ENCODE data around the gene METTL16. TPM values are rescaled to one million over a fixed set of nuclear protein-coding genes. Genes with fewer than 3 reads are reported as not detected.
A peak's percentile ranks its signal among the peaks of the same experiment; 100 is the strongest.

Gene METTL16
- total RNA-seq, 1 donor = 14.8 TPM

DNA sequence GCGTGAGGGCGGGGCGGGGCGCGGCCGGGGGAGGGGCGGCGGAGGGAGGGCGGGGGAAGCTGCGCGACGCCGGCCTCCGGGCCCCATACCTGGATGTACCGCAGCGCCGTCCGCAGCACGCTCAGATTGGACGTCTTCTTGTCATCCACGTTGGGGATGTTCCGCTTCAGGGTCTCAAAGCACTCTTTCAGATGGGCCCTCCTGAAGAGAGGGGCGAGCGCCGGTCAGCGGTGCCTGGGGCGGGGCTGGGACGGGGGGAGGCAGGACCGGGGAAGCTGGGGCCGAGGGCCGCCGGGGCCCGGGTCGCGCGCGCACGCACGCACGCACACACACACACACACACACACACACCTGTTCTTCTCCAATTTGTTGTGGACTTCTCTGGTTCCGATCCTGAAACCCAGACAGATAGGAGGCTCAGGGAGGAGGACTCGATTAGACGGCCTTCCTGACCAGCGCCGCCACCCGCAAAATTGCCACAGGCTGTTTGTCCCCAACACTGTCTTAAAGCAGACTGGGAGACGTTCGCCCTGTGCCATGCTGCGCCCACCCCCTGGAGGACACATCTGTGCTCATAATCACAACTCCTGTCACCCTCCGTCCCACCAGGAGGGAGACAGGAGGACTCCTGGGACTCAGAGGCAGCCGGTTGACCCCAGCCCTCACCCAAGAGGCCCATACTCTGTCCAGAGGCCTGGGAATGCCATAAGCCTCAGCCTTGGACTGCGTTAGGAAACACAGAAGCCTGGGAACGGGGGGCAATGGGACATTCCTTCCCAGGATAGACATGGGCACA lies 117.5 kb downstream of the METTL16 start:
- H3K79me2 ChIP-seq (ENCODE audit: insufficient read depth, low read length) = peaks cover 77% of the 10 kb centered on the region
- H4K20me1 ChIP-seq (ENCODE audit: insufficient read depth, low read length) = peaks cover 20% of the 10 kb centered on the region
- peak overlapping the region; percentile 45 for H3K4me3 ChIP-seq (ENCODE audit: insufficient read depth, low read length)
- peaks cover 54% of the 10 kb centered on the region for H3K4me1 ChIP-seq (ENCODE audit: insufficient read depth, low read length)
- no peak overlapping the region for H3K4me2 ChIP-seq (ENCODE audit: insufficient read depth, low read length)
- H3K36me3 ChIP-seq (ENCODE audit: insufficient read depth, low read length) = peaks cover 10% of the 10 kb centered on the region
- no peaks in the 10 kb centered on the region for H3K9me3 ChIP-seq (ENCODE audit: low read depth, low read length)
- DNase-seq (ENCODE audit: insufficient read length, low spot score, missing footprints) = peak; percentile 27
- H3K27ac ChIP-seq (ENCODE audit: low read depth, low read length) = peak overlapping the region; percentile 99
- TF ChIP-seq, protein P1, sequence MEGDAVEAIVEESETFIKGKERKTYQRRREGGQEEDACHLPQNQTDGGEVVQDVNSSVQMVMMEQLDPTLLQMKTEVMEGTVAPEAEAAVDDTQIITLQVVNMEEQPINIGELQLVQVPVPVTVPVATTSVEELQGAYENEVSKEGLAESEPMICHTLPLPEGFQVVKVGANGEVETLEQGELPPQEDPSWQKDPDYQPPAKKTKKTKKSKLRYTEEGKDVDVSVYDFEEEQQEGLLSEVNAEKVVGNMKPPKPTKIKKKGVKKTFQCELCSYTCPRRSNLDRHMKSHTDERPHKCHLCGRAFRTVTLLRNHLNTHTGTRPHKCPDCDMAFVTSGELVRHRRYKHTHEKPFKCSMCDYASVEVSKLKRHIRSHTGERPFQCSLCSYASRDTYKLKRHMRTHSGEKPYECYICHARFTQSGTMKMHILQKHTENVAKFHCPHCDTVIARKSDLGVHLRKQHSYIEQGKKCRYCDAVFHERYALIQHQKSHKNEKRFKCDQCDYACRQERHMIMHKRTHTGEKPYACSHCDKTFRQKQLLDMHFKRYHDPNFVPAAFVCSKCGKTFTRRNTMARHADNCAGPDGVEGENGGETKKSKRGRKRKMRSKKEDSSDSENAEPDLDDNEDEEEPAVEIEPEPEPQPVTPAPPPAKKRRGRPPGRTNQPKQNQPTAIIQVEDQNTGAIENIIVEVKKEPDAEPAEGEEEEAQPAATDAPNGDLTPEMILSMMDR (IDR thresholded peaks at IDR 0.05; ENCODE audit: extremely low read depth, low read depth, low read length) = no peak
- no peaks in the 10 kb centered on the region for H3K27me3 ChIP-seq (ENCODE audit: insufficient read depth, low read length)
- H2AFZ ChIP-seq (ENCODE audit: low read length) = no peak overlapping the region

DNA sequence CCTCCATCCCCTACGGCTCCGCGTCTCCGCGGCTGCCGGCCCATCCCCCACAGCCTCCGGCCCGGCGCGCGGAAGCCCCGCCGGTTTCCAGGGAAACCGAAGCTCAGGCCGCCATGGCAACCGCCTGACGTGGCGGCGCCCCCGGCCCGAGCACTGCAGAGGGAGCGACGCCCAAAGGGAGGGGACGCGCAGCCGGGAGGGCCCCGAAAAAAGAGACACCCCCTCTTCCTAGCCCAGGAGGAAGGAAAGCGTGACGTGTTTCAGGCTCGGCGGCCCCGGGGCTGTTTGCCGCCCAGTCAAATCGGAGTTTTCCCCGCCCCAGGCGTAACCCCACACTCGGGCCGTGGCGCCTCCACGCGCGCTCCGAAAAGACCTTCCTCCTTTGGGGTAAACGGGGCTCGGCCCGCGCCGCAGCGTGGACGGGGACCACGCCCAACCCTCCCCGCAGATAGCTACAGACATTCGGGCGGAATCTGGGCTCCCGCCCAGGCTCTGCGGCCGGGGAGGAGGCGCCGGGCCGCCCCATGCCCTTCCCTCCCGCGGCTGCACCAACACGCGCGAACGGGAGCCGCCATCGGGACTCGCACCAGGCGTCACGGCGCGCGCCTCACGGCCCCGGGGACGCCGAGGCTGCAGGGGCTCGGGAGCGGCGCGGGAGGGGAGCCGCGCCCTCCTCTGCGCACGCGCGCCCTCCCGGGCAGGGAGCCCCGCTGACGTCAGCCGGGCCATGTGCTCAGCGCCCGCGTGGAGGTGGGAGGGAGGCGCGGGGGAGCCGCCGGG lies 118.3 kb downstream of the METTL16 start:
- Histone ChIP-seq H3K79me2 (ENCODE audit: insufficient read depth, low read length) (peaks cover 76% of the 10 kb centered on the region), H4K20me1 (ENCODE audit: insufficient read depth, low read length) (peaks cover 20% of the 10 kb centered on the region)
- TF ChIP-seq, protein P1 (IDR thresholded peaks at IDR 0.05; ENCODE audit: extremely low read depth, low read depth, low read length) = no peak

DNA sequence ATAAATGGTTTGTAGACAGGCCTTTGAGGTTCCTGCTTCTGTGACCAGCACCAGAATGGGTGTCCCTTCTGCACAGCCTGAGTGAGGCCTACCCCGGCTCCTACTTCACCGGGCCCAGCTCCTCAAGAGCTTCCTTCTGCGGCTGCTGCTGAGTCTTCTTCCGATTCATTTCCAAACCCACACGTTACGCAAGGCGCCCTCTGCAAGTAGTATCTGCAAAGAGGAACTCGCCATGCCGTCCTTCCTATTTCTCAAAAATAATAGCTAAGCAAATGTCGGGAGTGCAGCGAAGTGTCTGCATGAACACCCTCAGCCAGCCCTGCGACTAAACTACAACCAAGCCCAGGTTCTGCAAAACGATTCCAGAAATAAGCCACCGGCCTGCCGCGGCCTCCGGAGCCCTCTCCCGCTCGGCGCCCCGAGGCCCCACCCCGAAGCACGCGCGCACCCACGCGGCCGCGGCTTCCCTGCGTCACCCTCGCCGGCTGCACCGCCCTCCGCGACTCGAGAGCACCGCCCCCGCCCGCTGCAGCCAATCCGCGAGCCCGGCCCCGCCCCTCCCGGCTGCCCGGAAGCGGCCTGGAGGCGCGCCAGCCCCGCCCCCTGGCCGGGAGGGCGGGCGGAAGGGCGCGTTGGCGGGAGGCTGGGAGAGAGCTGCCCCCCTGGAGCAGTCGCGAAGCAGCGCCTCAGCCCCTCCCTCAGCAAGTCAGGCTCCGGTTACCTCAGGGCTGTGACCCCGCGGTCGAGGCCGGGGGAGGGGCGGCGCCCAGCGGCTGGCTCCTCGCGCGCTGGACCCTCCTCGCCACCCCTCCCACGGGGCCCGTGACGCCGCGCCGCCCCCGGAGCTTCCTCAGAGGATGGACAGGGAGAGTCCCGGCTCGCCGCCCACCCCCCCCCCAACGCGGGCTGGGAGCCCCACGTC lies 119.2 kb downstream of the METTL16 start:
- H3K27ac ChIP-seq (ENCODE audit: low read depth, low read length) = peak overlapping the region; percentile 99
- peak overlapping the region; percentile 86 for H3K4me3 ChIP-seq (ENCODE audit: insufficient read depth, low read length)
- peaks cover 75% of the 10 kb centered on the region for H3K79me2 ChIP-seq (ENCODE audit: insufficient read depth, low read length)
- peaks cover 16% of the 10 kb centered on the region for H3K36me3 ChIP-seq (ENCODE audit: insufficient read depth, low read length)
- no peak overlapping the region for H2AFZ ChIP-seq (ENCODE audit: low read length)
- H3K4me2 ChIP-seq (ENCODE audit: insufficient read depth, low read length) = peak overlapping the region; percentile 94
- no peaks in the 10 kb centered on the region for H3K9me3 ChIP-seq (ENCODE audit: low read depth, low read length)
- no peaks in the 10 kb centered on the region for H3K27me3 ChIP-seq (ENCODE audit: insufficient read depth, low read length)
- peaks cover 40% of the 10 kb centered on the region for H3K4me1 ChIP-seq (ENCODE audit: insufficient read depth, low read length)
- TF ChIP-seq, protein P1 (IDR thresholded peaks at IDR 0.05; ENCODE audit: extremely low read depth, low read depth, low read length) = no peak
- DNase-seq (ENCODE audit: insufficient read length, low spot score, missing footprints) = peak; percentile 99
- peaks cover 27% of the 10 kb centered on the region for H4K20me1 ChIP-seq (ENCODE audit: insufficient read depth, low read length)

More for the DNA sequence above, 118.3 kb downstream of the METTL16 start:
- Histone ChIP-seq H3K9me3 (ENCODE audit: low read depth, low read length) (no peaks in the 10 kb centered on the region), H3K27me3 (ENCODE audit: insufficient read depth, low read length) (no peaks in the 10 kb centered on the region), H3K4me1 (ENCODE audit: insufficient read depth, low read length) (peaks cover 48% of the 10 kb centered on the region), H3K27ac (ENCODE audit: low read depth, low read length) (peak overlapping the region; percentile 99), H3K4me3 (ENCODE audit: insufficient read depth, low read length) (peak overlapping the region; percentile 86), H2AFZ (ENCODE audit: low read length) (no peak overlapping the region), H3K4me2 (ENCODE audit: insufficient read depth, low read length) (peak overlapping the region; percentile 94), H3K36me3 (ENCODE audit: insufficient read depth, low read length) (peaks cover 10% of the 10 kb centered on the region)
- DNase-seq (ENCODE audit: insufficient read length, low spot score, missing footprints) = peak; percentile 98

Data from osteoblast (primary cell).